Uterus (tissue), 2 donors: ENCODE results near the gene LST1.

Source experiments
- POLR2A ChIP-seq, 2 donors: fragments of 450-650 bp; IDR thresholded peaks; one replicate each; pipeline ENCODE4 v1.6.1; 2016; ENCODE audit warnings: antibody characterized with exemption in 2 of 2, mild to moderate bottlenecking in 1 of 2, moderate library complexity in 1 of 2
- TF ChIP-seq, protein P1 (sequence below), 4 experiments: fragments of 200-600 bp in 2 of 4; fragments of 450-650 bp in 2 of 4; sonication (generic) in 2 of 4; IDR thresholded peaks; one replicate each; pipeline ENCODE4 v1.5.1; 2016 to 2019; ENCODE audit warnings: antibody characterized with exemption in 4 of 4, mild to moderate bottlenecking in 2 of 4, moderate library complexity in 1 of 4

- TF ChIP-seq, protein P1, sequence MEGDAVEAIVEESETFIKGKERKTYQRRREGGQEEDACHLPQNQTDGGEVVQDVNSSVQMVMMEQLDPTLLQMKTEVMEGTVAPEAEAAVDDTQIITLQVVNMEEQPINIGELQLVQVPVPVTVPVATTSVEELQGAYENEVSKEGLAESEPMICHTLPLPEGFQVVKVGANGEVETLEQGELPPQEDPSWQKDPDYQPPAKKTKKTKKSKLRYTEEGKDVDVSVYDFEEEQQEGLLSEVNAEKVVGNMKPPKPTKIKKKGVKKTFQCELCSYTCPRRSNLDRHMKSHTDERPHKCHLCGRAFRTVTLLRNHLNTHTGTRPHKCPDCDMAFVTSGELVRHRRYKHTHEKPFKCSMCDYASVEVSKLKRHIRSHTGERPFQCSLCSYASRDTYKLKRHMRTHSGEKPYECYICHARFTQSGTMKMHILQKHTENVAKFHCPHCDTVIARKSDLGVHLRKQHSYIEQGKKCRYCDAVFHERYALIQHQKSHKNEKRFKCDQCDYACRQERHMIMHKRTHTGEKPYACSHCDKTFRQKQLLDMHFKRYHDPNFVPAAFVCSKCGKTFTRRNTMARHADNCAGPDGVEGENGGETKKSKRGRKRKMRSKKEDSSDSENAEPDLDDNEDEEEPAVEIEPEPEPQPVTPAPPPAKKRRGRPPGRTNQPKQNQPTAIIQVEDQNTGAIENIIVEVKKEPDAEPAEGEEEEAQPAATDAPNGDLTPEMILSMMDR (IDR thresholded peaks at IDR 0.05), result no peak
- no peak for TF ChIP-seq POLR2A (IDR thresholded peaks at IDR 0.05)
Measured at GRCh38 chr6:31615748-31616147, 29.7 kb downstream of the LST1 start.
